AML-193 (cell line): ENCODE data around the gene PAX3.

Experiments
- DNase-seq, 2 experiments: peaks; one replicate each; lab custom pipeline; 2025; lab: John Stamatoyannopoulos, UW

The PAX3 gene

DNA sequence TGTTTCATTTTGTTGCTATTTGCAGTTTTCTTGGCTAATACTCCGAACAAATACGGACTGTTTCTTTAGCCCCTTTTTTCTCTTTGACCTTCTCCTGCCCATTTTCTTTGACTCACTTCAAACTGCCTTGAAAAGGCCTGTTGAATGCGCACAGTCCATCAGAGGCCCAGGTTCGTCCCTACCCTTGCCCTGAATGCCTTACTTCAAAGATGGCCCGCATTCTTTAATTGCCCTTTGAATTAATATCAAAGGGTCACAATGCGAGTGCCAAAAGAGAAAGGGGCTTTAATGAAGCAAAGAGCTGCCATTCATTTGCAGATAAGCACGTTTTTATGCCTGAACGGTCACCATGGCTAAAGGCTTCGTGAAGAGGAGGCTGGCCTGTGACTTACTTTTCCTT lies 29.7 kb downstream of the PAX3 start:
- no peak for DNase-seq

DNA sequence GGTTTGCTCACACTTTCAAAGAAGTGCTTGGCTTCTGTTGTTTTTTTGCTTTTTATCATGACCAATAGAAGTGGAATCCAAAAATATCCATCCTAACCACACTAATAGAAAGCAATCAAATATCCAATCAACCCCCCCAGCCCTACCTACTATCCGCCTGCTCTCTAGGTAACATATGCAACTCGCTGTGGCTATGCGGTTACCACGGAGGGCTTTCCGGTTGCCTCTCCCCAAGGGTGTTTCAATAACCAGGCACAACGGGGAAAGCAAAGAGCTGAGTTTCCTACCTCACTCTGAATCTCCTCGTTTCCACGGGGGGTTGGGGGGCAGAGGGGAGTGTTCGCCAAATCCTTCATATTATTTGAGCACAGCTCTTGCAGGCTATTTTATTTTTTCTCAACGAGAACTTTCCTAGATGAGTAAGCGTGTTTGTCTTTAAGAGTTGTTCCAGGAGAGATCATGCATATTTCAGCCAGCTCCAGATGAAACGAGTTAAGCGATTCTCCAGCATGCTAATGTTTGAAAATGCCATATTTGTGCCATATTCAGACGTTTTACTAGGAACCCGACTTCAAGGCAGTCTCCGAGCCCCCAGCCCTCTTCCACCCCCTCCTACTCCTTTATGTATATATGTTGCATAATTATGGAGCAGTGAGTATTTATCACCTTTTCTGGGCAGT lies 30.3 kb downstream of the PAX3 start:
- DNase-seq, result no peak

DNA sequence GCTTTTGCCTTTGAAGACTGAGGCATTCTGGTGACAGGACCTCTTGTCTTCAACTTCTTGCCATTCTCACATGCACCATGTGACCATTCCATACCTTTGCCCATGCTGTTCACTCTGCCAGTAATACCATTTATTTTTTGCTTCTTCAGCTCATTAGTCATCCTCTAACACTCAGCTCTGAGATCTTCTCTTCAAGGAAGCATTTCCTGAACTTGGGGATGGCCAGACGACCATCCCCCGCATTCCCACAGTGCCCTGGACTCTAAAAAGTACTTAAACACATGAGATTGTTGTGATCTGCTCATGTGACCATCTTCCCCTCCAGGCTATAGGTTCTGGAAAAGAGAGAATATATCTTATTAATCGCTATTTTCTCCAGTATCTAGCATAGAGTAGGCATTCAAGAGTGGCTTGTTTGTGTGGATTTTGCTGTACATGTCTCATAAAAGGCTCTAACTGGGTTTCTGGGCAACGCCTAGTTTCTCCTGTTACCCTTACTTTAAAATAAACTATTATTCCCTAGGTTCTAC lies 33.9 kb downstream of the PAX3 start:
- DNase-seq, result no peak

DNA sequence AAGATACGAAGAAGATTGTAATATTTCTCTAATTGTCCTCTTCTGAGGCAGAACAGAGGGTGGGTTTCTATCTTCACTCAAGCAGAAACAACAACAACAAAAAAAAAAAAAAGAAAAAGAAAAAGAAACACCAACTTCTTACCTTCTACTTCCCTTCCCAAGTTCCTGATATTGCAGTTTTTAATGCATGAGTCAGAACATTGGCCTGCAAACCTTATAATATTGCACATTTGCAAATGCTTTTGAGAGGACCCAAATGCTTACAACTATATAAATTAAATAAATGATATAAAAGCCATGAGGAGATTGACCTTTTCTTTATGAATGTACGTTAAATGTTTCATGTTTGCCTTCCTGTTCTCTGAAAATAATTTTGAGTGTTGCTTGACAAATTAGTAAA lies 37.3 kb downstream of the PAX3 start:
- DNase-seq, result no peak

DNA sequence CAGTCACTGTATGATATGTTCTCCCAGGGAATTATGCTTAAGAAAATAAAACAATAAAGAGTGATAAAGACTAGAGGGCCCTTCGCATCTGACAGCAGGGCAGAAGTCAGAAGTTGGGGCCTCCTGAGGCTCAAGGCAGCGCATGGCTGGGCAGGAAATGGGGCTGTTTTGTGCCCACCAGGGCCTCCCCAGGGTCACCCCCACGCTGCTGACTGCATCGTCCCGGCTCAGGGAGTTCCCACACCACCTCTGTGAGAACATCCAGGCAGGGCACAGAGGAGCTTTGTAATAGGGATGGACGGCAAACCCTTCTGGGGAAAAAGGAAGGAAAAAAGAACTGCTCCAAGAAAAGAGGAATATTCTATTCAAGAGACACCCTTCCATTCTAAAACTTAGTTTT lies 41.2 kb downstream of the PAX3 start:
- DNase-seq, result no peak

DNA sequence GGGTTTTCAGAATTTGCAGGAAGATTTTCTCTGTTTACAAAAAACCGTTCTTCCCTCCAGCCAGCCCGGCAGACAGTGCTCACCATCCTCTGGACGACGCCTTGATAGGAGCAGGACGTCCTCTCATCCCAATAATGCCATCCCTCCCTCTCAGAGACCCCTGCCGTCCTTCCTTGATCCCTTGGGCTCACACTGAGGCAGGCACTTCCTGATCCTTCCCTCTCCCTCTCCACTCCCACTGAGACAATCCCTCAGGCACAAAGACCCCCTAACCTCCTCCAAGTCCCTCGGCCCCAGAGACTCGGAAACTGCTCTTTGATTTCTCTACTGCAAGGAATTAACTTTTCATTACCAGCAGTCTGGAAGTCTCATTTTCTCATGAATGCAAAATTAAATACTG lies 42.5 kb downstream of the PAX3 start:
- no peak for DNase-seq

DNA sequence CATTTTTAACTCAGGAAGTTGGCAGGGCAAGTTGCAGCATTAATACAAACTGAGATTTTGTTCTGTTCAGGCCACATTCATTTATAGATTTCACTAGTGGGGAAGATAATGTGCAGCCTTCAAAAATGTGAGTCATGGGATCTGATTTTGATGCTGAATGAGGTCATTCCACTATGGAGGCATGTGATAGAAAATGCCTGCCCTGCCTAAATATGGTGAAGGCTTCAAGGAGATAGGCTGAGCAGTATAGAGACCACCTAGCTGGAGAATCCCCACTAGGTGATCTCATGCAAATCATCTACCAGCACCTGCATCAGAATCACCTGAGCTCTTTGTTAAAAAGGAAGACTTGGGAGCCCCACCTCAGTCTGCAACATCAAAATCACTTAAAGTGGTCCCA lies 43.7 kb downstream of the PAX3 start:
- no peak for DNase-seq

- no peak for DNase-seq
Measured at GRCh38 chr2:222250313-222250712, 48.5 kb downstream of the PAX3 start.

- DNase-seq, result no peak
Measured at GRCh38 chr2:222249444-222249843, 49.4 kb downstream of the PAX3 start.

GRCh38 chr2:222248818-222249217 lies 50.0 kb downstream of the PAX3 start:
- DNase-seq, result no peak

GRCh38 chr2:222248256-222248655 lies 50.5 kb downstream of the PAX3 start:
- DNase-seq, result no peak

GRCh38 chr2:222242532-222242931 lies 56.3 kb downstream of the PAX3 start:
- DNase-seq, result no peak

DNA sequence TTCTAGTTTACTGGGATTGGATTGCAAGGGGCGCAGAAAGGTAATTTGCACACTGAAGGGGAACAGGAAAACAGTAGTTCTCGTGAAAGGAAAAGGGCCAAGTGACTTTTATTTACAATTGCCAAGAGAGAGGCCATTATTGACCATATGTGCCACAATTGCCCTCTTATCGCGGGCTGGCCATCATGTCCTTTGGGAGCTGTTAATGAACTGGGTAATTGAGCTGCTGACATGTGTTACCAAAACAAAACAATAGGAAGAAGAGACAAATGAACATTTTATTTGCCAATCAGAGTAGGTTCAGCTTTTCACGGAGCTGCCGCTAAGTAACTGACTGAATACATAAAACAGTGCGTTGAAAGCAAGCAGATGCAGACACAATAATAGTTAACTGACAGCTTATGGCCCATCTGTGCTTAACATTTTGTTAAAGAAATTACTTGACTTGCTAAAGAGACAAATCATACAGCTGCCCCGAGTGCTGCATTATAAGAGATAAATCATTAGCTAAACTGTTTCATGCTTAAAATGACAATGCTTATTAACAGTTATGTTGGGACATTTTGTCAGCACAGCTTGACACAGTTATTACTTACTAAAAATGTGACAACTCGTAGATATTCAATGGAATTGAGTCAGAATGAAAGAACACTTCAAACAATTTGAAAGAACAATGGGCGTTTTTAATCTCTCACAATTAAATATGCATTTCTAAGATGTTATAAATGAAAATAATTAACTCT lies 57.5 kb downstream of the PAX3 start:
- DNase-seq, result no peak

- no peak for DNase-seq
Measured at GRCh38 chr2:222240676-222241049, 58.1 kb downstream of the PAX3 start.

DNA sequence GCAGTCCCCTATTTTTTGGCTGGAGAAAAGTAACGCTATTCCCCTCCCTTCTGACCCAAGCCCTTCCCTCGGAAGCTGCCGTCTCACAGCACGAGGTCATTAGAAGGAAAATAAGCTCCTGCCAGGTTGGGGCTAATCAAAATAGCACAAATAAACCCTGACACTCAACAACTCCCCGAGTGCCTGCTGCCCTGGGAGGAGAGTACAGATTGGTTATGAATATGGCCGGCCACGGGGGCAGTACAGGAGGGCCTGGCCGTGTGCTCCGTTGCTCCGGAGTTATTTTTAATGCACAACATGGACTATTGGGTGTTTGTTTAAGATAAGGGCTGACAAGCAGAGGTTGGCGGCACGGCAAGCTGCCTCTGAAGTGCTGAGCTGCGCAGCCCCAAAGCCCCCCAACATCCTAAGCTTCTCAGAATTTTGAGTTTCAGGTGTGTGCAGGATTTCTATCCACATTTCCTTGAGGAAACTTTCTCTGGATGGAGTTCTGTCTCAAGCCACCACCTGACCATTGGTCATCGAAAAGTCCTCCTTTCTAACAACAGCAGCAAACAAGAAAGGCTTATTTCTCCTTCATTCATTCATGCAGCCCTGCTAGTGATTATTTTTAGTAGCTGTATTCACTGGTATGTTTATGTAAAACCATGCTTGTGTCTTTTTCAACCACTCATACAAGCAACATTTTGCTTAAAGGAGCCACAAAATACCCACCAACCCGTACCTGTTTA lies 58.7 kb downstream of the PAX3 start:
- DNase-seq, result no peak

DNA sequence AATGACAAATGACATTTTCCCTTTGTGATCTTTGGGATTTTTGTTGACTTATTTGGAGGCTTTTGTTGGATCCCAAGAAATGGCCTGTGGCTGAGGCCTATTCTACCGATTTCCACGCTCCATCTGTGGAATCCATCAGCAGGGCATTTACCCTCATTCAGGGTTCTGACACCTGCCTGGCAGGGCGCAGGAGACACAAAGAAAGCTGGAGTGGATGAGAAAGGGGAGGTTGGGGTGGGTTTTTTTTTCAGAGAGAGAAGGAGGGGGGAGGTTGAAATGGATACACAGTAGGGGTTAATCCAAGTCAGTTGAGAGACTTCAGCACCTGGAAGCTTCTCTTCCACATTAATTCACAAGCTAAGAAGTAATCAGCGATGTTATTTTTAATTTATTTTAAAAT lies 59.7 kb downstream of the PAX3 start:
- no peak for DNase-seq

GRCh38 chr2:222238072-222238471 lies 60.7 kb downstream of the PAX3 start:
- DNase-seq, result no peak

DNA sequence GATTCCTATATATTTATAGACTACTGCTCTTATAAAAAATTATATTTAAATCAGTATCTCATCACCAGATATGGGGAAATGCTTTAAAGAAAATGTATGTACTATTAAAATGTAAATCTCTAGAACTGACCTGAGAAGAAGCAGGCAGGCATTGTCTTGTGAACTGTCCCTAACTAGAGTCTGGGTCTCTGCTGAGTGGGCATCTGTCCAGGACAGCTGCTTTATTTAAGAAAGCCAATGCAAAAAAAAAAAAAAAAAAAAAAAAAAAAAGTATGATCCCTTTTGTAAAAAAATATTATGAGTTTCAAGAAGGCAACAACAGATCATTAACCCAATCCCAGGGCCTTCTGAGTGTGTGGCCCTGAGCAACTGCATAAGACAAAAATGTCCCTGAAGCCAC lies 66.0 kb downstream of the PAX3 start:
- no peak for DNase-seq

GRCh38 chr2:222232372-222232771 lies 66.4 kb downstream of the PAX3 start:
- no peak for DNase-seq

GRCh38 chr2:222228054-222228453 lies 70.7 kb downstream of the PAX3 start:
- no peak for DNase-seq

DNA sequence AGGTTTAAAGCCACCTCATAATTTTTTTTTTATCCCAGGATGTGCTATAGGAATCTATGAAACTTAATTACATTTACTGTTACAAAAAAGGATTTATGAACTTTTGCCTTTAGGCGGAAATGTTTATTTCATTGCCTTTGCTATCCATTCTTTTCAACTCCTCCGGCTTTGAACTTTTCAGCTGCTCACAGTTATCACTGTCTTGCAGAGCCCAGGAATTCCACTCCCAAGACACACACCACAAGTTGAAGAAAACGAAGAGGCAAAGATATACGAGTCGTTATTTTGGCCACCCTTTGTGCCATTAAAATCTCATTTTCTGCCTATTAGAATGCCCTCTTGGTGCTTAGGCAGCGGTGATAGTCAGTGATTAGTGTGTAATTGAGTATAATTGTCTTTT lies 80.0 kb downstream of the PAX3 start:
- DNase-seq, result no peak

- no peak for DNase-seq
Measured at GRCh38 chr2:222217712-222218111, 81.1 kb downstream of the PAX3 start.

GRCh38 chr2:222214885-222215284 lies 83.9 kb downstream of the PAX3 start:
- no peak for DNase-seq
